Transverse colon (tissue), 3 donors: ENCODE results near the gene CIAO2A.

Experiments used
- CTCF ChIP-seq, 5 experiments: fragments of 200-600 bp in 3 of 5; fragments of 450-650 bp in 2 of 5; sonication (generic) in 3 of 5; IDR thresholded peaks; 1 replicate in 2 of 5; 2 replicates in 3 of 5; pipeline ENCODE4 v1.5.1; 2016 to 2017; ENCODE audit warnings: antibody characterized with exemption in 5 of 5, inconsistent platforms in 3 of 5, mild to moderate bottlenecking in 2 of 5, moderate library complexity in 1 of 5
- POLR2A ChIP-seq: fragments of 450-650 bp; IDR thresholded peaks from one replicate; pipeline ENCODE4 v1.6.1; 2016; ENCODE audit warnings: antibody characterized with exemption, mild to moderate bottlenecking, moderate library complexity

GRCh38 chr15:64134345-64134829, 40.7 kb upstream of the CIAO2A start:
- TF ChIP-seq POLR2A (no peak), CTCF (IDR thresholded peaks at IDR 0.05) (no peak)
